Limb (tissue), 2 donors: ENCODE results near the gene WWOX.
A peak's percentile ranks its signal among the peaks of the same experiment; 100 is the strongest.

Experiments
- DNase-seq, 2 donors: peaks; one replicate each; pipeline ENCODE4 v3.0.0-alpha.2; 2016; ENCODE audit errors: extremely low spot score in 2 of 2

Gene WWOX

GRCh38 chr16:78642621-78643285, 543.3 kb downstream of the WWOX start:
- no peak for DNase-seq

- DNase-seq = no peak
Measured at GRCh38 chr16:78645657-78646056, 546.2 kb downstream of the WWOX start.

- DNase-seq = no peak
Measured at GRCh38 chr16:78647019-78647418, 547.6 kb downstream of the WWOX start.

- no peak for DNase-seq
Measured at GRCh38 chr16:78647491-78647890, 548.0 kb downstream of the WWOX start.

GRCh38 chr16:78648517-78648916, 549.1 kb downstream of the WWOX start:
- DNase-seq = peak in 1 of 2 donors; percentile 48

- DNase-seq = no peak
Measured at GRCh38 chr16:78650339-78651074, 551.1 kb downstream of the WWOX start.

GRCh38 chr16:78654929-78655328, 555.5 kb downstream of the WWOX start:
- DNase-seq = no peak

GRCh38 chr16:78655331-78656113, 556.1 kb downstream of the WWOX start:
- DNase-seq = no peak

- no peak for DNase-seq
Measured at GRCh38 chr16:78656887-78657286, 557.4 kb downstream of the WWOX start.

GRCh38 chr16:78659216-78659615, 559.8 kb downstream of the WWOX start:
- no peak for DNase-seq

GRCh38 chr16:78659668-78660217, 560.3 kb downstream of the WWOX start:
- no peak for DNase-seq

- DNase-seq = no peak
Measured at GRCh38 chr16:78660795-78661194, 561.3 kb downstream of the WWOX start.

- DNase-seq = no peak
Measured at GRCh38 chr16:78663690-78664089, 564.2 kb downstream of the WWOX start.

- no peak for DNase-seq
Measured at GRCh38 chr16:78664811-78665772, 565.6 kb downstream of the WWOX start.

GRCh38 chr16:78666318-78666717, 566.9 kb downstream of the WWOX start:
- no peak for DNase-seq

GRCh38 chr16:78667675-78668074, 568.2 kb downstream of the WWOX start:
- DNase-seq = no peak

GRCh38 chr16:78668393-78668792, 568.9 kb downstream of the WWOX start:
- DNase-seq = no peak

- peak in 1 of 2 donors; percentile 70 for DNase-seq
Measured at GRCh38 chr16:78669994-78670393, 570.5 kb downstream of the WWOX start.

- no peak for DNase-seq
Measured at GRCh38 chr16:78672779-78673556, 573.5 kb downstream of the WWOX start.

GRCh38 chr16:78673884-78674283, 574.4 kb downstream of the WWOX start:
- DNase-seq = no peak
